Hematopoietic multipotent progenitor cell treated with erythropoietin and hydrocortisone succinate and interleukin-3 and kit ligand, for 17 days (in vitro differentiated cells): ENCODE data around the gene ELAVL1.
"Not testable (repeated sequence)": the region's sequence is repeated elsewhere in the genome, so short reads cannot be mapped to it uniquely, and the experiment has no call there.

Source experiments
- DNase-seq: peaks from one replicate; pipeline ENCODE4 v3.0.0-alpha.2; 2015; ENCODE audit warnings: low spot score

The ELAVL1 gene

DNA sequence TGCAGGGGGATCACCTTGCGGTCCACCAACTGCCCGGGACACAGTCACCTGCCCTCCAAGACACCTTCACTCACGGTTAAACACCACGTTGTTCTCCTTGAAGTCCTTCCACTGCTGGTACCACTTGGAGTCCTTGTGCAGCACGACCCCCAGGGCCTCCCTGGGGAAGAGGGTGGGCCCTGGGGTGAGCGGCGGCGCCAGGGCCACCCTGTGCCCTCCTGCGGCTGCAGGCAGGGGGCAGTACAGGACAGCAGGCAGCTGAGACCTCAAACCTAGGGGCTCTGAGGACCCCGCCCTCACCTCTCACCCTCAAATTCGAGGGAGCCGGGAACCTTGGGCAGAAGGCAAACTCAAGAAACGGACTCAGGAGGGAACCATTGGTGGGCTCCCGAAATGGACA lies 72.0 kb downstream of the ELAVL1 start:
- DNase-seq: no peak

DNA sequence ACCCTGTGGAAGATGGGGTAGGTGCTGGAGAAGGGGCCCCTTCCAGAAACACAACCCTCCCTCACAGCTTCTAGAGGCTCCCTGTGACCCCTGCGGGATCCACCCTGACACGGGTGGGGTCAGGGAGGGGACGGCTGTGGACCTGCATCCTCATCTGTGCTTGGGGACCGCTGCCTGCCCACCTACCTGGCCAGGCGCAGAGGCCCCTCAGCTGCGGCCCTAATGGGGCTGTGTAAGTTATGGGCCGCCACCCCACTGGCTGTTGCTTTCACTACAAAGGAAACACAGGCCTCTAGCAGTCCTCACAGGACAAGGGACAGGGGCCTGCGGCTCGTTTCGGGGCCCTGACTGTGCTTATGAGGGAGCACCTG lies 72.5 kb downstream of the ELAVL1 start:
- DNase-seq: no peak

DNA sequence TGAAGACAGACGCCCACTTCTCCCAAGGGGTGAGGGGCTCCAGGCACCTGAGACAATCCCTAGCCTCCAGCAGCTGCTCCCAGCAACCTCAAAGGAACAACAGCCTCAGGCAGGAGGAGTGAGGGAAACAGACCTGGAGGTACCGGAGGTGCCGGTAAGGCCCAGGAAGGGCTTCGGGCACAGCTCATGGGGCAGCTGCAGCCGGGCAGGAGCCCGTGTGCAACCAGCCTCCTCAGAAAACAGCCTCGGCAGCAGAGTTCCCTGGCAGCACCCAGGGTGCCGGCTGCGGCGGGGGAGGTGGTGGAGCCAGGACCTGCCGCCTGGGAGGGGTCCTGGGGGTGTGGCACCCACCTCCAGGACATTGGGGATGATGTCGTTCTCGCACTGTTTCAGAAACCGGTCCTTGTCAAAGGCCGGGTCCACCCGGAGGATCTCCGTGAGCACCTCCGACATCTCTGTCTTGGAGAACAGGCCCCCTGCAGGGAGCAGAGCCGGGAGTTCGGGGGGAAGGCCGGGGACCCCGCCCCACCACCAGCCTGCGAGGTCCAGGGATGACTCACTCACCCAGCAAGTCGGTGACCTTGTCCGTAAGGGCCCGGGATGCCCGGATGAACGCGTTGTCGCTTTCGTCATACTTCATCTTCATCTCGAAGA lies 73.0 kb downstream of the ELAVL1 start:
- DNase-seq: no peak

DNA sequence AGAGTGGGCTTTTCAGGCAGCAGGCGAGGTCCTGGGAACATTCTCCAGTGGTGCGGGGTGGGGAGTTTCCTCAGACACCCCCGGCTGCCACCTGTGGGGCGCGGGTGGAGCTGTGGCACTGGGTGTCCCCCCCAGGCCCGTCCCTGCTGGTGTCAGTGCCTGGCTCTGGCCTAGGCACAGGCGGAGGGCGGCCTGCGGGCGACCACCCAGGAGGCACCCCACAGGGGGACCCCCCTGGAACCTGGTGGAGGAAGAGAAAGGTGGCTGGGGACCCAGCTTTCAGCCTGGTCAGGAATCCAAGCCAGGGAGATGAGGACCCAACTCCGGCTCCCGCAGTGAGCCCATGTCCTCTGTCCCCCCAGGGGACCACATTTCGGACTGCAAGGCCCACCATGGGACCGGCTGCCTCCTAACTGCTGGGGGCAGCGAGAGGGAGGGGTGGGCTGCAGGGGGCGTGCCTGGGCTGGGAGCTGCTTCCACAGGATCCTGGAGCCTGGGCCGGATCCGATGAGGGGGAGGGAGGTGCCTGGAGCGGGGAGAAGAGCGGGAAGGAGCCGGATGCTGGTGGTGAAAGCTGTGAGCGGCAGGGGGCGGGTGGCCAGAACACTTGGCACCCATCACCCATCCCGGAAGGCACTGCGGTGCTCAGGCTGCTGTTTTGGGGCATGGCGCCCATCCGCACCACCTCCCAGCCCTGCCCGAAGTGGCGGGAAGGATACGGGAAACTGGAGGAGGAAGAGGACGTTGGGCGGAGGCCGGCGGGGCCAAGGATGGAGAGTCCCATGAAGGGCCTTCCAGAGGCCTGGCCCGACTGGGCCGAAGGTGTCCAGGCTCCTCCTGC lies 74.0 kb downstream of the ELAVL1 start:
- DNase-seq: no peak

DNA sequence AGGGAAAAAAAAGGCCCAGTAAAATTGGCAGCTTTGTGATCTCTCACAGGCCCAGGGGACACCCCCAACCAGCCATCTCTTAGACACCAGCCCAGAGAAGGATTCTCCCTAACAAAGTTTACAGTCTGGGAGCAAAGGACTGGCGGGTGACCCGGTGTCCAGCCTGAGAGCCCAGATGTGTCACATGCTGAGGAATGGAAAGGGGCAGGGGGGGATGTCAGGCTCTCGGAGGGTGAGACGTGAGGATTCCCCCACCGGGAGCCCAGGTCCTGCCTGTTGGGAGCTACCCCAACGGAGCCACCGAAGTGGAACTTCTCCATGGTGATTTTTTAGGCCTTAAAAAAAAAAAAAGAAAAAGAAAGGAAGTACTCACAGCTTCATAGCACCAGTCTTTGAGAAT lies 74.7 kb downstream of the ELAVL1 start:
- no peak for DNase-seq

DNA sequence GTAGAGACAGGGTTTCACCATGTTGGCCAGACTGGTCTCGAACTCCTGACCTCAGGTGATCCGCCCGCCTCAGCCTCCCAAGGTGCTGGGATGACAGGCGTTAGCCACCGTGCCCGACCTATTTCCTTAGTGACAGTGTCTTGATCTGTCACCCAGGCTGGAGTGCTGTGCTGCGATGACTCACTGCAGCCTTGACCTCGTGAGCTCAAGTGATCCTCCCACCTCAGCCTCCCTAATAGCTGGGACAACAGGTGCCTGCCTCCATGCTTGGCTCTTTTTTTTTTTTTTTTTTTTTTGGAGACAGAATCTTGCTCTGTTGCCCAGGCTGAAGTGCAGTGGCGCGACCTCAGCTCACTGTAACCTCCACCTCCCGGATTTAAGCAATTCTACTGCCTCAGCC lies 75.4 kb downstream of the ELAVL1 start:
- DNase-seq: not testable (repeated sequence)

DNA sequence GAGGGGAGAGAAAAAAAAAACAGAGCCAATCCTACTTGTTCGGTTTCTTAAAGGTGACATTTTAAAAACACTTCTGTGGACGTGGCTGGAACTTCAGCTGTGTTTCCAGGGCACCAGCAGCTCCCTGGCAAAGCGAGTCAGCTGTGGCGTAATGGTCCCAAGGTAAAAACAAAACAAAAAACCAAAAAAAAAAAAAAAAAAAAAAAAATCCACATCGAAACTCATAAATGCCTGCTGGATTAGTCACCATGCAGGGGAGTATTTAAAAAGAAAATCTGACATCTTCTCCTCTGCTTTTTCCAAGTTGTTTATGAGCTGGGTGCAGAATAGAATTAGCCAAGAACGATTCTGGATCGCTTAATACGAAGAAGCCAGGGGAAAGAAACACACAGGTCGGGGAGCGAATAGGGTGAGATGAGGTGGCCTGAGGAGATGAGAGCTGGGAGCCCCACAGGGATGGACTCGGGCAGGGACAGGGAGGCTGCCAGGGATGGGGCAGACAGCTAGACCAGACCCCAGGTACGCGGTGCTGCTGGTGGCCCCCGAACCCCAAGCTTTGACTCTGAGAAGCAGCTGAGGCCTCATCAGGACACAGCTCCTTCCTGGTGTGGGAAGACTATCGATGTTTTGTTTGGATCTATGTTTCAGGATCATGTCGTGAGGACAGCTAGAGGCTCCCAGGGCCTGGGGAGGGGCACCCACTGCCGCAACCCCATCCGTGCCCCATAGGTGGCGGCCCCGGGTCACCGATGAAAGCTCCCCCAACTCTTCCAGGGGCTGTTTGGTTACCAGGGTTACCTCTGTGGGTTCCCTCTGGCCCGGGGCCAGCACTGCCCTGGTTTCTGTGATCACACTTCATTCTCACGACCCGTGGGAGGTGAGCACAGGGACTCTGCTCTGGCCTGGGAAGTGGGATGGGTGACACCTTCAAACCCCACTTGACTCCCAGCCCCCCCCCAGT lies 76.4 kb downstream of the ELAVL1 start:
- DNase-seq: peak; percentile 33

DNA sequence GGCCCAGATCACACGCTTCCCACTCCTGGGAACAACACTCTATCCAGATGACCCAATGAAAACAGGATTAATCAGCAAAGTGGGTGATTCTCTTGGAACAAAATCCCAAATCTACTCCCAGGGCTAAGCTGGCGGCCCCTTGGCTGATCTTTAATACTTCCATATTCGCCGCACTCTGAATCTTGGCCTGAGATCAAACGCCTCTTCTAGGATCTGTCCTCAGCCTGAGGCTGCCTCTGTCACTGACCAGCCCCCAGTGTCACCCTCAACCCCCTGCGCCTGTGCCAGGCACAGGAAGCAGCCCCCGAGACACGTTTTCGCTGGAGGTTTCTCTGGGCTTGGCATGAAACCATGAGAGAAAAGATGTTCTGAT lies 77.1 kb downstream of the ELAVL1 start:
- no peak for DNase-seq

DNA sequence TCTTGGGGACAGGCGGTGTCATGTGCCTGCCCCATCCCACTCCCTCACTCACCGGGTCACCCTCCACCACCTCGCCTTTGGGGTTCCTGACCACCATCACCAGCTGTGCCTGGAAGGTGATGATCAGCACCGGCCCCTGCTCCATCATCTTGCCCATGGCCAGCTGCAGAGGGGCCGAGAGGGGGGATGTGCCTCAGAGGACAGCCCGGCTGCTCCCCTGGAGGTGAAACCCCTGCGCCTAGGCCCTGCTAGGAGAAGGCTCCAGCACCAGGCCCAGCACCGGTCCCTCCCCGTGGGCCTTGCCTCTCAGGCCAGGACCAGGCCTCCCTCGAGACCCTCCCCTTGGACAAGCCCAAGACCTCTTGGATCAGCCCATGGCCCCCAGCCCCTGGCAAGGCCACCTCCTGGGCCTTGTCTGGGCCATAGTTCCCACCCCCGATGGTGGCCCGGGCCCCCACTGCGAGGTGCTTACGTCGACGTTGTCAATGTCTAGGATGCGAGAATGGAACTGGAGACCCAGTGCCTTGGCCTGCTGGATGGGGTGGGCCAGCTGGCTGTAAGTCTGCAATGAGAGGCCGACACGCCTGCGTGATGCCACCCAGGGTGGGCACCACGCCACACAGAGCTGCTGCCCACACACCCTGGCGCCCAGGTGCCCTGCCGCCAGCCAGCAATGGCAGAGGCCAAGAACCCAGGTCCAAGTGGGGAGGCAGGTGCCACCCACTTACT lies 77.7 kb downstream of the ELAVL1 start:
- DNase-seq: no peak

DNA sequence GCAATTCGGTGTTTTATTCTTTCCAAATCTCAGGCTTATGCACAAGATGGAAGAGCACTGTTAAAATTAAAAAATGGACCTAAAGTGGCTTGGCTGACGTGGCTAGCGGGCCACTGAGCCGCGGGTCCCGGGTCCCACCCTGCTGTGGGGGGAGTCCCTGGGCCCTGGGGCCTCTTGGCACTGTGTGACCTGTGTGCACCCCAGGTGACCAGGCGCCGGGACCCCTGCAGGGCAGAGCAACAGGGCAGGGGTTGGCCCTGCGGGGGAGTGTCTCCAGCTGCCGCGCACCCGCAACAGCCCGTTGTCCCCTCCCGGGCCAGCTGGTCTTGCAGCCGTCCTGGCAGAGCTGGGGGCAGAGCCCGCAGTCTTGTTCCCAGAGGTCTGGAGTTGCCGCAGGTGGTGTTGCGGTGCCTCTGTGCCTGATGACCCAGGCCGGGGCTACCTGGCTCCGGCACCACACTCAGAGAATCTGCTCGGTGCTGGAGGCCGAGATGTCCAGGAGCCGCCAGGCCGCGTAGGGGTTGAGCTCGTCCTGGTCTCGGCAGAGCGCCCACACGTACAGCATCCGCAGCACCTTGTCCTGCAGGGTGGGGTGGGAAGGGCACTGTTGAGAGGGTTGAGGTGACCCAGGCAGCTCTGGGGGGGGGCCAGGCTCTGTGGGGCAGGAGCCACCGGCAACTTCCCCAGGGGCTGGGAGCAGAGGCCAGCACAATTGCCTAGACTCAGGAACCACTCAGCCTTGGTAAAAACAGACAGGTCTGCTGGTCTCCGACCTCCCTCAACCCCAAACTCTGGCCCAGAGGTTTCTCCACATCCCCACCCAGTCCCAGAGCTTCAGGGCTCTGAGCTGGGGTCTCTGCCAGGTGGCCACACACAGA lies 78.5 kb downstream of the ELAVL1 start:
- DNase-seq: no peak

DNA sequence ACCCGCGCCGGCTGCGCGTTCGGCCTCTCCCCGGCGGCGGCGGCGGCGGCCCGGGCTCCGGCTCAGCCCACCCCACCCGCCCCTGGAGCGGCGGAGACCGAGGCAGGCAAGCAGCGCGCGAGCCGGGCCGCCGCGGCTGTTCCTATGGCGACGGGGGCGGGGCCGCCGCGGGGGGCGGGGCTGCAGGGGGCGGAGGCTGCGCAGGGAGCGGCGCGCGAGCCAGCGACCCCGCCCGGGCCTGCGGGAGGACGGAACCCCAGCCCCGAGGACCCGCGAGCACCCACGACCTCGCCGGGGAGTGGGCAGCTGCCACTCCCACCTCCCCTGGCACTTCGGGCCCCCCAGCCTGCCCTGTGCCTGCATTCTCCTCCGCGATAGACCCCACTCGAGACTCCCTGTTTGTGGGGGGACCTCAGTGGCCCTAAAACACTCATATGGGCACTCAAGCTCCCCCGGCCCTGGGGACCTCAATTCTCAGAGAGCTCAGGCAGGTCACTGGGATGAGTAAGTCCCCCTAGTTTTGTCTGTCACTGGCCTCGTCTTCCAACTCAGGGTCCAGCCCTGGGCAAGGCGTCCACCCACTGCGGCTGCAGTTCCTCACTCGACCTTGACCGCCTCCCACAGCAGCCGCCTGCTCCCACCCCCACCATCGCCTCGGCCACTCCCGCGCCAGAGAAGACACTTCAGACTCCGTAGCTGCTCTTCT lies 79.3 kb downstream of the ELAVL1 start, which contains the start of gene CTXN1:
Gene CTXN1 (minus strand): TSS at position 115 of the 706 bp plus-strand sequence. CDS start 597 bp downstream, outside the sequence.
- peak; percentile 72 for DNase-seq

DNA sequence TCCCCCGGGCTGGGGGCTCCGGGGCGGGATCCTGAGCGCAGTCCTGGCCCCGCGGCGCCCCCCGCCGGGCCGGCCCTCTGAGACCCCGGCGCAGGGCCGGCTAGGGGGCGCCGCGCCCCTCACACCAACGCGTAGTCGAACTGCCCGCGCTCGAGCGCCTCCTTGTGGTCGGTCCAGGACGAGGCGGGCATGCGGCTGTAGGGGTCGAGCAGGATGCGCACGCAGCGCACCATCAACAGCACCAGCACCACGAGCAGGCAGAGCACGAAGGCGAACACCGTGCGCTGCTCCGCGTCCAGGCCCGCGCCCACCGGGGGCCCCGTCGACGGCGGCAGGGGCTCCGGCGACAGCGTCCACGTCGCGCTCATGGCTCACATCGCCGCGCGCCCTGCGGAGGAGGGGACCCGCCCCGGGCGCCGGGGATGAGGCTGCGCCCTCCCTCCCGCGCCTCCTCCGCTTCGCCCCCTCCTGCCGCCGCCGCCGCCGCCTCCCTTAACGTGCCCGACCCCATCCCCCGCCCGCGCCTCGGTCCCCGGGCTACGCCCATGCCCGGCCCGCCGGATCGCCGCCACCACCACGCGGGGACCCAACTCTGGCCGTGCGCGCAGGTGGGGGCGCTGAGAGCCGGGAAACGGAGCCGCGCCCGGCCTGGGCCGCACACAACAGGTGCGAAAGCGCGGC lies 80.1 kb downstream of the ELAVL1 start:
- peak; percentile 84 for DNase-seq

DNA sequence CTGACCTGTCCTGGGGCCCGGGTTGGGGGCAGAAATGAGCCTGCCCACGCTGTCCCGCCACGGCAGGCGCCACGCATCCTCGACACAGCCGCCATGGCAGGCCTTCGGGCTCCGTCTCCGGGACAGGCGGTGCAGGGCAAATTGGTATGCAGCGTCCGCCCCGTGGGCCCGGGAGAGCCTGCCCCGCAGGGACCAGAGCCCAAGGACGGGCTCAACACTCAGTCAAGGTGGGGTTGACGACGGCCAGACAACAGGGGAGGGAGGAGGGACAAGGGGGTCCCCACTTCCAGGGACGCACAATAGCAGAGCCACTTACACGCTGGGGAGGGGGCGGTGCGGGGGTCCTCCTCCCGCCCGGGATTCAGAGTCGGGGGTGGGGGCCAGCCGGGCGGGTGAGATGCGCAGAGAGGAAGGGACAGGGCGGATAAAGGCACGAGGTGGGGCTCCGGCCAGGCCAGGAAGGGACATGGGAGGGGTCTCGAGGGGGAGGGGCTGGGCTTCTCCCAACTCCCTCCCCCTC lies 80.7 kb downstream of the ELAVL1 start:
- no peak for DNase-seq

DNA sequence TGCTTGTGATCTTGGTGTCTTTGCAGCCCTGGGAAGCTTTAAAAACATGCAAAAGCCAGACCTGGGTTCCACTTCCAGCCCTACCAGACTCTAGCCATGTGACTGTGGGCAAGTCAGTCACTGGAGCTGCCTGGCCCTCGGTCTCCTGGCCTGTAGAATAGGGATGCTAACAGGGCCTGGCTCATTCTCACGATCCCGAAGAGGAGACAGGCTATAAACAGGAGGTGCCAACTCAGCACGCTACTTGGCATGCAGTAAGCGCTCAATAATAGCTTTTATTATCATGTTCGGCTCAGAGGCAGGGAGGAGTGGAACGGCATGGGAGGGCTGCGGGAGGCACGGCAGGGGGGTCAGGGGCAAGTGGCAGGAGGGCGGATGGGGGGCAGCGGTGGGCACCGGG lies 81.2 kb downstream of the ELAVL1 start:
- DNase-seq: no peak

DNA sequence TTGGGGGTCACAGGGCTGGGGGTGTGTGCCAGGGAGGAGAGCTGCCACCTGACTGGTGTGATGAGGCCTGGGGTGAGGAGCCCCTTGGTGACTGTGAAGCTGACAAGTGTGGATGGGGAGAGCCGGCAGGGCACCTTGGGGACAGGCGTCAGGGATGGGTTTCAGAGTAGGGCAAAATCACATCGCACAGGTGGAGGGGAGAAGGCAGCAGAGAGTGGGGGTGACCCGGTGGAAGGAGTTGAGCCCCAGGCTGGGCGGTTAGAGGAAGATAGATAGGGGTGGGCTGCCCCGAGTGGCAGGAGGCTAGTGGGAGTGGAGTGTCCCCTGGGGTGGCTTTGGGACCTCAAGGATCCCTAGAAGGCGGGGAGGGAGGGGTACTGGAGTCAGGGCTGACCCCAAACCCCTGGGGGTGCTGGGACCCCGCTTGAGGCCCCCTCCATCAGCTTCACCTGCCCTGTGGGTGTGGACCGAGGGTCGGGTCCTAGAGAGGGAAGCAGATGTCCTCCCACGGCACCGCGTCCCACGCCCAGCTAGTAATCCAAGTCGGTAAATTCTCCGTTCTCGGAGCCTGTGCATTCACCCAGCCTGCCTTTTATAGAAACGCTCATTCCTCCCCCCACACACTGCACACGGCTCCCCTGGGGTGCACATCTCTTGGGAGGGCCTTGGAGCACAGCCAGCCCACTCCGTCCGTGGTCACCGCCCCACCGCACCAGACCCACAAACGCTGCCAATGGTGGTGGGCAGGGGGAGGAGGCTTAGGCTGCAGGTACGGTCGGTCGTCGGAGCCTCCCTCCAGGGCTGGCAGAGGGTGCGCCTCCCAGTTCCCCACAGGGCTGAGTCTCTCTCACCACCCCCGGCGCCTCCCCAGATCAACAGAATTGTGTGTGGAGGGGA lies 81.9 kb downstream of the ELAVL1 start:
- no peak for DNase-seq

DNA sequence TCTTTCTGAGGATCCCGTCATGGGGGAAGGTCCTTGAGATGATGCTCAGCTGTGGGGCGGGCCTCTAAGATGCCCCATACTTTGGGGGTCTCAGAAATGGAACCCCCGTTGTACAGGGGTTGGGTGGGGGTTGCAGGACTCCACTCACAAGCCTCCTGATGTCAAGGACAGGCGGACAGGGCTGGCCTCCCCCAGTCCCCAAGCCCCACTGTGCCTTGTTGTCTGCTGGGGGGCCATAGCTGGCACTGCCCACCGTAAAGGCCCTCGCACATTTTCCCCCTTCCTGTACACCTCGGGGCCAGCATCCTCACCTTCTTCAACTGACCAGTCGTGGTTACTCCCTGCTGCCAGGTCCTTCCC lies 82.6 kb downstream of the ELAVL1 start:
- DNase-seq: no peak

DNA sequence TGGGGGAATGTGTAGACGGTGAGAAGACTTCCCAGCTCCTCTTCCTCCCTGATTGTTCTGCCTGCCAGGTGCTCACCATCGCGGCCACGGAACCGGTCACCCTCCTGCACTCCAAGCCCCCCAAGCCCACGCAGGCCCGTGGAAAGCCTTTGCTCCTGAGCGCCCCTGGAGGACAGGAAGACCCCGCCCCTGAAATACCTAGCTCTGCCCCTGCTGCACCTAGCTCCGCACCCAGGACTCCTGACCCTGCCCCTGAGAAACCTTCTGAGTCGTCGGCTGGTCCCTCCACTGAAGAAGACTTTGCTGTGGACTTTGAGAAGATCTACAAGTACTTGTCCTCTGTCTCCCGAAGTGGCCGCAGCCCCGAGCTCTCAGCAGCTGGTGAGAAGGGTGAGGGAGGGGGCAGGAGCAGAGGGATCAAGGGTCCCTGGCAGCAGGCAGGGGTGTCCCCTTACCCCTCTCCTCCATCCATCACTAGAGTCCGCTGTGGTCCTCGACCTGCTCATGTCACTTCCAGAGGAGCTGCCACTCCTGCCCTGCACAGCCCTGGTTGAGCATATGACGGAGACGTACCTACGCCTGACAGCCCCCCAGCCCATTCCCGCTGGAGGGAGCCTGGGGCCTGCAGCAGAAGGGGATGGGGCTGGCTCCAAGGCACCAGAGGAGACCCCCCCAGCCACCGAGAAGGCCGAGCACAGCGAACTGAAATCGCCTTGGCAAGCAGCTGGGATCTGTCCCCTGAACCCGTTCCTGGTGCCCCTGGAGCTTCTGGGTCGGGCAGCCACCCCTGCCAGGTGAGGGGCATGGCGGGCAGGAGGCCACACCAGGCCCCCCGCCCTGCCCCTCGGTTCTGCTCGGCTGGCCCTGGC lies 83.2 kb downstream of the ELAVL1 start:
- DNase-seq: no peak
